ENCODE measurements around the gene SPSB4.

- TF ChIP-seq, protein P1, sequence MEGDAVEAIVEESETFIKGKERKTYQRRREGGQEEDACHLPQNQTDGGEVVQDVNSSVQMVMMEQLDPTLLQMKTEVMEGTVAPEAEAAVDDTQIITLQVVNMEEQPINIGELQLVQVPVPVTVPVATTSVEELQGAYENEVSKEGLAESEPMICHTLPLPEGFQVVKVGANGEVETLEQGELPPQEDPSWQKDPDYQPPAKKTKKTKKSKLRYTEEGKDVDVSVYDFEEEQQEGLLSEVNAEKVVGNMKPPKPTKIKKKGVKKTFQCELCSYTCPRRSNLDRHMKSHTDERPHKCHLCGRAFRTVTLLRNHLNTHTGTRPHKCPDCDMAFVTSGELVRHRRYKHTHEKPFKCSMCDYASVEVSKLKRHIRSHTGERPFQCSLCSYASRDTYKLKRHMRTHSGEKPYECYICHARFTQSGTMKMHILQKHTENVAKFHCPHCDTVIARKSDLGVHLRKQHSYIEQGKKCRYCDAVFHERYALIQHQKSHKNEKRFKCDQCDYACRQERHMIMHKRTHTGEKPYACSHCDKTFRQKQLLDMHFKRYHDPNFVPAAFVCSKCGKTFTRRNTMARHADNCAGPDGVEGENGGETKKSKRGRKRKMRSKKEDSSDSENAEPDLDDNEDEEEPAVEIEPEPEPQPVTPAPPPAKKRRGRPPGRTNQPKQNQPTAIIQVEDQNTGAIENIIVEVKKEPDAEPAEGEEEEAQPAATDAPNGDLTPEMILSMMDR (IDR thresholded peaks at IDR 0.05; ENCODE audit: insufficient read depth, low read length, poor library complexity, severe bottlenecking) = no peak
- no peak for TF ChIP-seq EZH2phosphoT487 (conservative IDR thresholded peaks at IDR 0.05; ENCODE audit: low read length)
Measured at GRCh38 chr3:141059816-141060215, 8.7 kb downstream of the SPSB4 start.
